HG03060 (cell line): ENCODE data around the gene CLEC18A.
"Not testable (repeated sequence)": the region's sequence is repeated elsewhere in the genome, so short reads cannot be mapped to it uniquely, and the experiment has no call there.

Source experiments
- ATAC-seq: cut with Tn5 transposase; IDR thresholded peaks from one replicate; pipeline ENCODE4 v1.9.1; 2021; ENCODE audit warnings: low read depth, moderate number of reproducible peaks; ENCODE audit not compliant: unreplicated experiment

Gene CLEC18A

DNA sequence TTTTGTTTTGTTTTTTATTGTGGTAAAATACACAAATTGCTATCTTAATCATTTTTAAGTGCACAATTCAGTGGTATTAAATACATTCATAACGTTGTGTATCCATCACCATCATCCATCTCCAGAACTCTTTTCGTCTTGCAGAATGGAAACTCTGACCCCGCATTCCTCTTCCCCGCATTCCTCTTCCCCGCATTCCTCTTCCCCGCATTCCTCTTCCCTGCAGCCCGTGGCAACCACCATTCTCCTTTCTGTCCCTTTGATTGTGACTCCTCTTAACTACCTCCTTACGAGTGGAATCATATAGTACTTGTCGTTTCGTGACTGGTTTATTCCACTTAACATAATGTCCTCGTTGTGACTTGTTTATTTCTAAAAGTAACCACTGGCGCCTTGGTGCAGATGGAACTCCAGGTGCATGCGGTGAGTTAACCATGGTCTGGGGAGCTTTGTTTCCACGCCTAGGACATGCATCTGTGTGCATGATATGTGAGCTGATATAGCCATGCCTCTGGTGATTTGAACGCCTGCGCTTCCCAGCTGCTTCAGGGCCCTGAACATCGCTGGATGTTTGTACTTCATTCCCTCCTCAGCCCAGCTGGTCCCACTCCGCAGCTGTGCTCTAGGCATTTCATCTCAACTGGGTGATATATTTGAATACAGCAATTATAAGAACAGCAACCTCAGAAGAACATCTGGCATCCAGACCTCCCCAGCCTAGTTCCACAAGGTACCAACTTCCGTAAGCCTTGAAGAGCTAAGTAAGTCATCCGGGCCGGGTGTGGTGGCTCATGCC lies 7.7 kb upstream of the CLEC18A start:
- ATAC-seq = not testable (repeated sequence)

DNA sequence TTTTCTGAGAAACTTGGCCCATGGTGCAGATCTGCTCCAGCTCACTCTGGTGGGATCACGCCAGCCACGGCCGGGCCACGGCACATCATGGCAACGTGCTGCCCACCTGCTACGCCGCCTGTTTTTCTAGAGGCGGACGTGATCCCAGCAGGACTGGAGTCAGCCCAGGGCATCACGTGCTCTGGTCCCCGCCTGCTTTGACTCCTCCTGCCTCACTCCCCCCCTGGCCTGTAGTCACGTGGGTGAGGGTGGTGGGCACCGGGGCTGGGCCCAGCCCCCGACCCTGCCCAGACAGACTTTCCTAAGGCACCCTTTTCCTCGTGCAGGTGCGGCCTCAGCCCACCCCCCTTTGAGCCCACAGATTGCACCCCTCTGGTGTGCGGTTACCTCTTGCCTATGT lies 723 bp upstream of the CLEC18A start:
- ATAC-seq = not testable (repeated sequence)

DNA sequence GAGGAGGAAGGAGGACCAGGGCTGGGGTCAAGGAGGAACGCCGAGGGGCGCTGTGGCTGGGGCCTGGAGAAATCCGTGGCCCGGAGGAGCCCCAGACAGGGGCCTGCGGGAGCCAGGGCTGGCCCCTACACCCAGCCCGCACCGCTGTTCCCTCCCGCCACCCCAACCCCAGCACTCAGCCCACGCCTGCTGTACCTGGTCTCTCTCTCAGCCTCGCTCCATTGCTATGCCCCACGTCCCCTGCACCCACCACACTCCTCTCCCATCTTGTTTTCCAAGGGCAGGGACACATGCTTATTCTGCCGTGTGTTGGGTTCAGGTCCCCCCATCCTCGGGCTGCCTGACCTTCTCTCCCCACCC lies 518 bp downstream of the CLEC18A start:
- not testable (repeated sequence) for ATAC-seq

DNA sequence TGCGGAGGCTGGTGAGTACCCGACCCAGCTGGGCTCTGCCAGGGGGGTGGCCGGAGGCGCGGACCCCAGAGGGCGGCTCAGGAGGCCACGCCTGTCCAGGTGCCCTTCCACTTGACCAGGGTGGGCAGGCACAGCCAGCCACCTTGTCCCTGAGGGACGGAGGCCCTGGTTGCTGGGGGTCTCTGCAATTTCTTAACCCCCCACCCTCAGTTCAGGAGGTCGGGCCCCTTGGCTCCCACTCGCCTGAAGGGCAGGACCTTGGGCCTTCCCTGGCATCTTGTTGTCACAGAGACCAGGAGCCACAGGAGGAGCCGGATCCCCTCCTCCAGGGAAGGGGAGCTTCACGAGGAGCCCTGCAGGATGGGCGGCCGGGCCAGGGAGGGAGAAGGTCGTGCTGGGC lies 982 bp downstream of the CLEC18A start:
- not testable (repeated sequence) for ATAC-seq

DNA sequence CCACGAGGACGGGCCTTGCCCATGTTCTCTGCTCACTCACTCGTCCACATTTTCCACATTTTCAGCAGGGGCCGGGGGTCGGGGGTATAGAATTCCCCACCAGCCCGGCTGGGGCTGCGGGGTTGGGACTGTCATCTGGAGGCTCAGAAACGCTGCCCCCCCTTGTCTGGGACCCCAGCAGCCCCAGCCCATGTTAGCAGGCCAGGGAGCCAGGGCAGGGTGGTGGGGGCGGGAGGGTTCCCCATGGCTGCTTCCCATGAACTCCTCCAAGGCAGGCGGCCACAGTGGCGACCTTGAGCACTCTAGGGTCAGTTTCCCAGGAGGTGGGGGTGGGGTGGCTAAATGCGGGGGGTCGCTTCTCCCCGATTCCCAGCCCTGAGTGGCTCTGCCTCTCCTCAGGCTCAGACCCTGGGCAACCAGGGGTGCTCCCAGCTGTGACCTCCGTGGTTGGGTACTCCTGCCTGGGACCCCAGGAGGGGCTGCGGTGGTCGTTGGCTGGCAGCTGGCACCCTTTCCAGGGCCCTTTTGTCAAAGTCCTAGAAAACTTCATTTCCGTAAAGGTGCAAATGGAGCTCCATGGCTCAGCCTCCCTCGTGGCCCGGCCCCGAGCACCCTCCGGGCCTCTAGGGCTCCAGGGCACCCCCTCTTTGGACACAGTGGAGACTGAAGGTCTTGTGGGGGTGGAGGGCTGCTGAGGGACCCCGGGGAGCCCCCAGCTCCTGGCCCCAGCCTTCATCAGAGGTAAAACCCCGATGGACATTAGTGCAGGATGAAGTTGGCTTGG lies 1.6 kb downstream of the CLEC18A start:
- ATAC-seq = not testable (repeated sequence)

DNA sequence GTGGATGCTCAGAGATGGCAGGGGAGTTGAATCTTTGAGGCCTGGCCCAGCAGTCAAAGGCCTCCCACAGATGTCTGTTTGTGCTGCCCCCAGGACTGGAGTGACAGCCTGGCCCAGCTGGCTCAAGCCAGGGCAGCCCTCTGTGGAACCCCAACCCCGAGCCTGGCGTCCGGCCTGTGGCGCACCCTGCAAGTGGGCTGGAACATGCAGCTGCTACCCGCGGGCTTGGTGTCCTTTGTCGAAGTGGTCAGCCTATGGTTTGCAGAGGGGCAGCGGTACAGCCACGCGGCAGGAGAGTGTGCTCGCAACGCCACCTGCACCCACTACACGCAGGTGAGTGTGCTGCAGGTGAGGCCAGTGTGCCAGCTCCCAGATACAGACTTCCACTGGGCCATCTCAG lies 3.1 kb downstream of the CLEC18A start:
- ATAC-seq = not testable (repeated sequence)

DNA sequence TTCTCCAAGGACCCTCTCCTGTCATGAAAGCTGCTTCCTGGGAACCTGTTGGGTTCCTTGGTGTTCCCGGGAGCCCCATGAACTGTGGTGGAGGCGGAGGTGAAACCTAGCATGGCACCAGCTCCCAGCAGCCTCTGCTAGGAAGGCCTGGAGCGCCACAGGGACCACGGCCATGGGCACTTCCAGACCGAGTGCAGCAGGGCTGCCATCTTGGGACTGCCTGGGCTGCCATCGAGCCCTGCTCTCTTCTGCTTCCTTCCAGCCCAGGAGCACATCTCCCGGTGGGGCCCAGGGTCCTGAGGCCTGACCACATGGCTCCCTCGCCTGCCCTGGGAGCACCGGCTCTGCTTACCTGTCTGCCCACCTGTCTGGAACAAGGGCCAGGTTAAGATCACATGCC lies 12.2 kb downstream of the CLEC18A start:
- ATAC-seq = not testable (repeated sequence)

DNA sequence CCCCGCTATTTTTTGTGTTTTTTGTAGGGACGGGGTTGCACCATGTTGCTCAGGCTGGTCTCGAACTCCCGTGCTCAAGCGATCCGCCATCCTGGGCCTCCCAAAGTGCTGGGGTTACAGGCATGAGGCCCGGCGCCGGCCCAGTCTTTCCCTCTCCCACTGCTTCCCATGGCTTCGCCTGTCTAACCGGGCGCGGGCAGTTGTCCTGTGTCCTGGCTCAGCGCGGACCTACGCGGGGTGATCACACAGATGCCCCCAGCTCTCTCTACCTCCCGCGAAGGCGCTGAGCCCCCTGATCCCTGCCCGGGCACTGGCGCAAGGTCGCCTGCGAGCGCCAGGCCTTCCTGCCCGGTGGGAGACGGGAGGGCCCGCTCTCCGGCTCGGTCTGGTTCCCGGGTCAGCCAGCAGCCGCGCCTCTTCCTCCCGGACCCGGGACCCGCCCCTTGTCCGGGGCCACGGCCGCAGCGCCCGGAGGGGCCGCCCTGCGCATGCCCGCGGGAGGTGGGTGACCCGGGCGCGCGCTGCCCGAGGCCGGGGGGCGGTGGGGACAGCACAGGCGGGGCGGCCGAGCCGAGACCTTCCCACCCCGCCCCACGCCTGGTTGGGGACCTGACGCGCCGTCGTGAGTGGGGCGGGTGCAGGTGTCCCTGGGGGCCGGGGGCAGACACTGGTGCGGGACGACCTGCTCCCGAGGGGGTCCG lies 14.0 kb downstream of the CLEC18A start:
- not testable (repeated sequence) for ATAC-seq

DNA sequence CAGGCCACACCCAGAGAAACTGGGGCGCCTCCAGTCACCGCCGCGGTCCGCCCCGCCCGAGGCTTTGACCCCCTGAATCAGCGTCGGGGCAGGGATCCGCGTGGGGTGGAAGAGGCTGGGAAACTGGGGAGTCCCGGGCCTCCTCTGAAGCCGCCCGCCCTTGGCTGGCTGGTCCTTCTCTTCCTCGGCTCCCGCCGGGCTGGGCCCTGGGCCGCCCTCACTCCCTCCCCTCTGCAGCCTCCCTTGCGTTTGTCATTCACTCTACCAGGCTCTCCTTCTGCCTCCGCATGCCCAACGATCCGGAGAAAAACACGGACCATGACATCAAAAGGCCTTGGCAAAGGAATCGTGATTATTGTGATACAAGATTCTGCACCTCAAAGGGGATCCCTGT lies 14.5 kb downstream of the CLEC18A start:
- not testable (repeated sequence) for ATAC-seq

DNA sequence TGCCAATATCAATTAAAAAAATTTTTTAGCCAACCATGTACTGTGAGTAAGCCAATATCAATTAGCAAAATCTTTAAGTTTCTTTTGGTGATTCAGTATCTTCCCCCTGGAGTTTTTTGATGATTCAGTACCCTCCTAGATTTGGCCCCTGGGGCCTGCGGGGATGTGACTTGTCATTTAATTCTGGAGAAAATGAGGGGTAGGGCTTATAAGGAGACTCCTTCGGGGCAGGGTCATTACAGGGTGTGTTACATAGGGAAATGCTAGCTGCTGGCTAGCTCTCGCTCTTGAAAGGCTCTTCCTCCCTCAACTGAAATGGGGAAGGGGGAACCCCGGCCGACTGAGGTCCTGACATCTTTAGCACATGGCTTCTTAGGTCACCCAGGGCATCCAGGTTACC lies 16.6 kb downstream of the CLEC18A start:
- ATAC-seq = not testable (repeated sequence)

DNA sequence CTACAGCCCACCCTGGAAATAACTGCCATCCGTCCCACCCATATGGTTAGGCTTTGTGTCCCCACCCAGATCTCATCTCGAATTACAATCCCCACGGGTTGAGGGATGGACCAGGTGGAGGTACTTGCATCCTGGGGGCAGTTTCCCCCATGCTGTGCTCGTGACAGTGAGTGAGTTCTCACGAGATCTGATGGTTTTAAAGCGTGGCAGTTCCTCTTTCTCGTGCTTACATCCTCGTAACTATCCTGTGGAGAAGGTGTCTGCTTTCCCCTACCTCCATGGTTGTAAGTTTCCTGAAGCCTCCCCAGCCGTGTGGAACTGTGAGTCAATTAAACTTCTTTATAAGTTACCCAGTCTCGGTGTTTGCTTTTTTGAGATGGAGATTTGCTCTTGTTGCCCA lies 17.0 kb downstream of the CLEC18A start:
- not testable (repeated sequence) for ATAC-seq

DNA sequence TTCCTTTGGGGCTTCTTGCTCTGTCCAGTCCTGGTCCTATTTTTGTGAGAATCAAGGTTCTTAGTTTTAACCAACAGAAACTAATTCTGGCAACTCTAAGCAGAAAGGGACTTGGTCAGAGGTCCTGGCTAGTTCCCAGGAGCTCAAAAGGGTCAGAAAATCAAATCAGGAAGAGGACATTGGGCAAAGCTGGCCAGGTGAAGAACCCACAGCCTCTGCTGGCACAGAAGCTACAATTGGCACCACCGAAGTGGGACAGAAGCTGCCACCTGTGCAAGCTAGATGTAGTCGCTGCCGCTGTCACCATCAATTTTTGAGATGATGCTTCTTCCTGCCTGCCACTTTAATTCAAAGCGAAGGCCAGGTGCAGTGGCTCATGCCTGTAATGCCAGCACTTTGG lies 18.5 kb downstream of the CLEC18A start:
- ATAC-seq = not testable (repeated sequence)

DNA sequence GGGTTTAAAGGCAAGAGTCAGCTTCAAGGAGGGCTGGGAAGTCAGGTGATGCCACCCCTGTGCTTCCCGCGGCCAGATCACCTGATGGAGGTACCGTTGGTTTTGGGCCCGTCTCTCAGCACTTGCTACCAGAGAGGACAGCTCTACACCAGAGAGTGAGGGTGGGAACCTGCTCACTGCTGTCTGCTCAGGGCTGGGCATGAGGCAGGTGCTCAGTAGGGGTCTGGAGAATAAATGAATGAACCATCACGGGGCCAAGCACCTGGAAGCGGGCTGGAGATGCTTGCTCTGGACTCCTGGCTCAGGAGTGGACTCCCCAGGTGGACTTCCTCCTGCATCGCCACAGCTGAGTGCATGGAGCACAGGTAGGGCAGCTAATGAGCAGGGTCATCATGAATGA lies 21.0 kb downstream of the CLEC18A start:
- ATAC-seq = not testable (repeated sequence)

DNA sequence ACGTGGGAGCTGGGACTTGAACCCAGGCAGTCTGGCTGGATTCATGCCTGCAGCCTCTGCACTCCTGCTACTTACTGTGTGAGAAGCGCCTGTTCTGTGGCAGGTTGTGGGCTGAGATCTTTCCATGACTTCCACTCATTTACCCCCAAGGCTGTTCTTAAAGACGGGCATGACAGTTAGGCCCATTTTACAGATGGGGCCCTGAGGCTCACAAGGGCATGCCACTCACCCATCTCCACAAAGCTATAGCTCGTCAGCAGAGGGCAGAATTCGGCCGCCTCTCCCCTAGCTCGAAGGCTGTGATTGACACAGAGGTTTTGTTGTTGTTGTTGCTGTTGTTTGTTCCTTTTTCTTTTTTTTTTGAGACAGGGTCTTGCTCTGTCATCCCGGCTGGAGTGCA lies 21.8 kb downstream of the CLEC18A start:
- ATAC-seq = not testable (repeated sequence)

DNA sequence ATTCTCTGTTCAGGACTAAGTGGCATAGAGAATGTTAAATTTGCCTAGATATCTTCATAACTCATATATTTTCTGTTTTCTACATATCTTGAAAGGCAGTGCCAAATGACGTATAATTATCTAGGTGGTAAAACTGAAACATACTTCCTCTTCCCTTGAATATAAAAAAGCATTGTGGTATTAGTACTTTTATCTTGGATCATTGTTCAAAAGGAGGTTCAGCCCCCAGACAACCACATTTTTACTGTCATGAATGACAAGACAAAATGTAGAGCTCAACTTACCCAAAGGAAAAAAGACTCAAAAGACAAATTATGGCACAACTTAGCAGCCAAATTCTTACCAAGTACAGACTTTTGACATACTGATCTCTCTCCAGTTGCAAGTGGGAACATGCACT lies 34.1 kb downstream of the CLEC18A start:
- not testable (repeated sequence) for ATAC-seq

DNA sequence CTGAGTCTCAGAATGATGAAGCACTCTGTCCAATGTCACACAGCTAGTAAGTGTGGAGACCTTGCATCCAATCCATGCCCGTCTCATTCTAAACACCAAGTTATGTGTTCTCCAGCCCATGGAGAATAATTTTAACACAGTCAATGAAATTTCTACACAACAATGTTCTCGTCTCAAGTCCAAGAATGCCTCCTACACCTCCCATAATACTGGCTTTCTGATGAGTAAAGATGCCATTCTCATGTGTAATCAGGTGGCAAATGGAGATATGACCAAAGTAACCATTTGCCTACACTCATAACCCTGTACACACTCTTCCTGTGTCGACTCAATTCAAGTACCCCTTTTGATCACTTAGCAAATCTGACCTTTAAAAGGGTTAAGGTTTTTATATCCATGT lies 46.8 kb downstream of the CLEC18A start:
- not testable (repeated sequence) for ATAC-seq

DNA sequence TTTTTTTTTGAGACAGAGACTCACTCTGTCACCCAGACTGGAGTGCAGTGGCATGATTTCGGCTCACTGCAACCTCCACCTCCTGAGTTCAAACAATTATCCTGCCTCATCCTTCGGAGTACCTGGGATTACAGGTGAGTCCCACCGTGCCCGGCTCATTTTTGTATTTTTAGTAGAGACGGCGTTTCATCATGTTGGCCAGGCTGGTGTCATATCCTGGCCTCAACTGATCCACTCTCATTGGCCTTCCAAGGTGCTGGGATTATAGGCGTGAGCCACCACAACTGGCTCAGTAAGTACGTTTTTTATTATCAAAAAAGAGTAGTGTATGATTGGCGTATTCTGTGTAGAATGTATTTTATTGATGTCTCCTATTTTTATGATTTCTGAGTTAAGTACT lies 48.7 kb downstream of the CLEC18A start:
- ATAC-seq = not testable (repeated sequence)

DNA sequence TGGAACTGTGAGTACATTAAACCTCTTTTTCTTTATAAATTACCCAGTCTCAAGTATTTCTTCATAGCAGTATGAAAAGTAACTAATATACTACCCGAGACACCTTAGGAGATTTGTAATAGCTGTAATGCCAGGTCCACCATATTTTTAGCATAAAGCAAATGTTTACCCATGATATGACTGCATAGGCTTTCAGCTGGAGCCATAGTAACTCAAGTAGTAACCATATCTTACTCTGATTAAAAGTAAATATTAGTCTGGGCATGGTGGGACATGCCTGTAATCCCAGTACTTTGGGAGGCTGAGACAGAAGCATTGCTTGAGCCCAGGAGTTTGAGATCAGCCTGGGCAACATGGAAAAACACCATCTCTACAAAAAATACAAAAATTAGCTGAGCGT lies 52.4 kb downstream of the CLEC18A start:
- not testable (repeated sequence) for ATAC-seq

DNA sequence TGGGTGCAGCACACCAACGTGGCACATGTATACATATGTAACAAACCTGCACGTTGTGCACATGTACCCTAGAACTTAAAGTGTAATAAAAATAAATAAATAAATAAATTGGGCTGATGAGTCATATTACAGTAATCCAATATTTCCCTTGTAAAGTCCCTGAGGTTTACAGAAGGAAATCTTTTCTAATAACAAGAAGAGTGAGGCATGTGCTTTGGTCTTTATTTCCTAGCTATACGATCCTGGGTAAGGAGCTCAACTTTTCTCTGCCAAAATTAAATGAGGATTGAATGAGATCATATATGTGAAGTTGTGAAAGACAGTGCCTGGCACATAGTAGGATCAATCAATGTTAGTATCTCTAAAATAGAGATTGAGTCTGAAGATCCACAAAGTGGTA lies 57.5 kb downstream of the CLEC18A start:
- not testable (repeated sequence) for ATAC-seq

DNA sequence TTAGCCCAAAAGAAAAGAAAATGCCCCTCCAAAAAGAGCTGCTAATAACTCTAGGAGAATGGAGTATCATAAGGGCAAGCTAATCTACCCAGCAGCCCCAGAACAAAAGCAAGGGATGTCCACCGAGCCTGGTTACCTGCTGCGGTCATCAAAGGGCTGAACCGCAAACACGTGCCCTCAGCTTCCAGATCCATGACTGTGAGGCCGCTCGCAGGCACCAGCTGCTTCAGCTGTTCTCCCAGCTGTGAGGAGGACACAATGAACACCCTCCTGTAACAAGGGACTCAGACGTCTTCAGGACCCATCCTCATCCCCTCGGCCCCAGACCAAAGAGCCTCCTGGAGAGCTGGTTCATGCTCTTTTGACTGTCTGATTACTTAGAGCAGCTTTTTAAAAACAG lies 59.5 kb downstream of the CLEC18A start:
- not testable (repeated sequence) for ATAC-seq

DNA sequence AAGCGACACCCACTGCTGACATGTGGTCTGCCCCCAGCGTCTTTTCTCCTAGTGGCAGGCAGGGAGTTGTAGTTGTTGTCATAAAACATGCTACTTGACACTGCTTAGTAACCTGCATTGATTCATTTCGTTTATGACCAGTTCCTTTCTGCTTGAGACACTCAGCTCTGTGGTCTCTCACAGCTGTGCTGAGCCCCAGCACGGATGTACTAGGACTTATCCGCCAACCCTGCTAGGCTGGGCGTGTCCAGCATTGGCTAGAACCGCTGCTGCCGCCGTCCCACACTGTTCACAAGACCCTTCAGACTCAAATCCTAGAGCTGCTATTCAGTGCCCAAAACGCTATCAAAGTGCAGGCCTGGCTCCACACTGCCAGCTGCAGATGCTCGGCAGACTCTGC lies 60.0 kb downstream of the CLEC18A start:
- not testable (repeated sequence) for ATAC-seq
